ENCODE measurements around the gene PLPP1. TPM values are rescaled to one million over a fixed set of nuclear protein-coding genes. Genes with fewer than 3 reads are reported as not detected.

Gene PLPP1
- total and polyA plus RNA-seq, 2 of the 13 experiments (the other 11 are each of a cell fraction or from before 2014, with no cell fraction given), result 7.3 to 12.1 TPM

- peak; percentile 87 for TF ChIP-seq PATZ1 (CRISPR knock-in tag; IDR thresholded peaks at IDR 0.05)
- no peak for TF ChIP-seq DPF2 (CRISPR knock-in tag; IDR thresholded peaks at IDR 0.05; ENCODE audit: borderline replicate concordance, low read depth)
- TF ChIP-seq ZNF512B (CRISPR knock-in tag; IDR thresholded peaks at IDR 0.05; ENCODE audit: borderline replicate concordance), result no peak
- no peak for TF ChIP-seq NR2F2 (IDR thresholded peaks at IDR 0.05; ENCODE audit: borderline replicate concordance, low read depth)
- no peak for TF ChIP-seq GABPA (IDR thresholded peaks at IDR 0.05; ENCODE audit: low read depth, low read length)
- TF ChIP-seq GABPA (CRISPR knock-in tag; IDR thresholded peaks at IDR 0.05; ENCODE audit: low read depth), result no peak
- TF ChIP-seq ZFYVE20 (CRISPR knock-in tag; IDR thresholded peaks at IDR 0.05; ENCODE audit: borderline replicate concordance, low read depth), result no peak
- TF ChIP-seq RFXANK (CRISPR knock-in tag; IDR thresholded peaks at IDR 0.05), result no peak
- no peak for TF ChIP-seq RAD21 (CRISPR knock-in tag; IDR thresholded peaks at IDR 0.05)
- no peak for TF ChIP-seq CBX2 (IDR thresholded peaks at IDR 0.05; ENCODE audit: low read depth, low read length)
- no peak for TF ChIP-seq CBX2 (CRISPR knock-in tag; IDR thresholded peaks at IDR 0.05; ENCODE audit: low read depth)
- no peak for TF ChIP-seq ZBTB4 (CRISPR knock-in tag; IDR thresholded peaks at IDR 0.05; ENCODE audit: borderline replicate concordance)
- TF ChIP-seq EP300 (IDR thresholded peaks at IDR 0.05; ENCODE audit: low read depth in 2 of 2, low read length in 2 of 2), result peak in 1 of 2 experiments; percentile 25; a peak in 1 of 4 replicates
- TF ChIP-seq EP300 (CRISPR knock-in tag; IDR thresholded peaks at IDR 0.05; ENCODE audit: borderline replicate concordance), result no peak
- TF ChIP-seq TAF15 (IDR thresholded peaks at IDR 0.05; ENCODE audit: low read depth, low read length, poor library complexity, severe bottlenecking), result no peak
- TF ChIP-seq PRDM4 (CRISPR knock-in tag; IDR thresholded peaks at IDR 0.05; ENCODE audit: borderline replicate concordance), result no peak
- TF ChIP-seq ATF3 (CRISPR knock-in tag; IDR thresholded peaks at IDR 0.05), result no peak
- no peak for TF ChIP-seq SATB2 (CRISPR knock-in tag; IDR thresholded peaks at IDR 0.05)
- no peak for TF ChIP-seq SIN3A (IDR thresholded peaks at IDR 0.05; ENCODE audit: borderline replicate concordance, low read depth, low read length)
These were observed 105.0 kb downstream of the PLPP1 start (continued) for GRCh38 chr5:55429613-55430253.

Measured in HepG2 (cell line).